Stimulated activated naive CD8-positive, alpha-beta T cell treated with anti-CD3 and anti-CD28 coated beads, Interleukin-15, Interleukin-2, amounts not matched to agents 100 ng/mL and 50 ng/mL, for 24 hours (primary cell): ENCODE measurements around the gene RALGAPB.
A peak's percentile ranks its signal among the peaks of the same experiment; 100 is the strongest.
"Not testable (repeated sequence)": the region's sequence is repeated elsewhere in the genome, so short reads cannot be mapped to it uniquely, and the experiment has no call there.

Experiments used
- H3K27ac Mint-ChIP-seq: one replicate; pipeline ENCODE4 v1.8.0; 2021; ENCODE audit warnings: mild to moderate bottlenecking, mixed read lengths
- H3K27me3 Mint-ChIP-seq: one replicate; pipeline ENCODE4 v1.8.0; 2021; ENCODE audit warnings: mixed read lengths
- H3K36me3 Mint-ChIP-seq: one replicate; pipeline ENCODE4 v1.8.0; 2021; ENCODE audit warnings: low read depth, mixed read lengths
- H3K4me1 Mint-ChIP-seq: one replicate; pipeline ENCODE4 v1.8.0; 2021; ENCODE audit warnings: low read depth, mixed read lengths
- H3K4me3 Mint-ChIP-seq: one replicate; pipeline ENCODE4 v1.8.0; 2021; ENCODE audit warnings: mild to moderate bottlenecking, mixed read lengths
- H3K9me3 Mint-ChIP-seq: one replicate; pipeline ENCODE4 v1.8.0; 2021; ENCODE audit warnings: mixed read lengths

Gene RALGAPB

GRCh38 chr20:38458314-38458713 is 14.3 kb upstream of the RALGAPB start:
- H3K4me1 Mint-ChIP-seq: peaks cover 3% of the 10 kb centered on the region
- H3K36me3 Mint-ChIP-seq: no peaks in the 10 kb centered on the region
- H3K9me3 Mint-ChIP-seq: no peaks in the 10 kb centered on the region
- H3K27me3 Mint-ChIP-seq: peaks cover 3% of the 10 kb centered on the region
- no peak overlapping the region for H3K4me3 Mint-ChIP-seq
- no peak overlapping the region for H3K27ac Mint-ChIP-seq

- H3K27ac Mint-ChIP-seq: no peak overlapping the region
- H3K4me1 Mint-ChIP-seq: no peaks in the 10 kb centered on the region
- no peak overlapping the region for H3K4me3 Mint-ChIP-seq
- no peaks in the 10 kb centered on the region for H3K9me3 Mint-ChIP-seq
- peaks cover 3% of the 10 kb centered on the region for H3K27me3 Mint-ChIP-seq
- H3K36me3 Mint-ChIP-seq: no peaks in the 10 kb centered on the region
These were observed 12.5 kb upstream of the RALGAPB start for GRCh38 chr20:38460040-38460623.

DNA sequence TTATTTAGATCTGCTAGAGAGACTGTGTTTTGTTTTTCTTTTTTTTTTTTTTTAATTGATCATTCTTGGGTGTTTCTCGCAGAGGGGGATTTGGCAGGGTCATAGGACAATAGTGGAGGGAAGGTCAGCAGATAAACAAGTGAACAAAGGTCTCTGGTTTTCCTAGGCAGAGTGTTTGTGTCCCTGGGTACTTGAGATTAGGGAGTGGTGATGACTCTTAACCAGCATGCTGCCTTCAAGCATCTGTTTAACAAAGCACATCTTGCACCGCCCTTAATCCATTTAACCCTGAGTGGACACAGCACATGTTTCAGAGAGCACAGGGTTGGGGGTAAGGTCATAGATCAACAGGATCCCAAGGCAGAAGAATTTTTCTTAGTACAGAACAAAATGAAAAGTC is 12.0 kb upstream of the RALGAPB start:
- not testable (repeated sequence) for H3K27ac Mint-ChIP-seq, H3K4me3 Mint-ChIP-seq, H3K4me1 Mint-ChIP-seq, H3K9me3 Mint-ChIP-seq, H3K36me3 Mint-ChIP-seq, H3K27me3 Mint-ChIP-seq

GRCh38 chr20:38461167-38461566 is 11.5 kb upstream of the RALGAPB start:
- not testable (repeated sequence) for H3K4me1 Mint-ChIP-seq, H3K4me3 Mint-ChIP-seq, H3K9me3 Mint-ChIP-seq, H3K27me3 Mint-ChIP-seq, H3K36me3 Mint-ChIP-seq, H3K27ac Mint-ChIP-seq

- H3K4me1 Mint-ChIP-seq, H3K27me3 Mint-ChIP-seq, H3K27ac Mint-ChIP-seq: not testable (repeated sequence)
These were observed 11.1 kb upstream of the RALGAPB start for GRCh38 chr20:38461569-38461968.

DNA sequence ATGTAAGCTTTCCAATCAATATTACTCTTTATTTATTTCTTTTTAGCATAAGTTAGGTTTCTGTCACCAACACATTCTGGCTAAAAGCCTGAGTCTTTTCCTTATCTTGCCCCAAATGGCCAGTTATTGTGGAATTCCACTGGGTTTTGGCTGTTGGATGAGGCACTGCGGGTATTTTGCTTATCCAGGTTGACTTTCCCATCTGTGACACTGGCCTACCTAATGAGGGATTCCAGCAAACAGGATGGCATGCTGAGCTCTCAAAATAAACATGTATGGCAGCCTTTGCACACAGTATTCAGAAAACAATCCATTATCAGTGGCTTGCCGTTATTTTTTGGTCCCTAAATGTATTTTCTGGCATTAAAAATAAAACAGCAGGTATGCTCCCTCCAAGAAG is 6.5 kb upstream of the RALGAPB start:
- no peaks in the 10 kb centered on the region for H3K4me1 Mint-ChIP-seq
- H3K4me3 Mint-ChIP-seq: no peak overlapping the region
- H3K36me3 Mint-ChIP-seq: no peaks in the 10 kb centered on the region
- no peaks in the 10 kb centered on the region for H3K27me3 Mint-ChIP-seq
- no peak overlapping the region for H3K27ac Mint-ChIP-seq
- H3K9me3 Mint-ChIP-seq: no peaks in the 10 kb centered on the region

More at GRCh38 chr20:38461569-38461968, 11.1 kb upstream of the RALGAPB start:
- H3K9me3 Mint-ChIP-seq, H3K36me3 Mint-ChIP-seq, H3K4me3 Mint-ChIP-seq: not testable (repeated sequence)

GRCh38 chr20:38466983-38467382 is 5.7 kb upstream of the RALGAPB start:
- H3K27me3 Mint-ChIP-seq: no peaks in the 10 kb centered on the region
- H3K9me3 Mint-ChIP-seq: no peaks in the 10 kb centered on the region
- no peak overlapping the region for H3K27ac Mint-ChIP-seq
- no peaks in the 10 kb centered on the region for H3K36me3 Mint-ChIP-seq
- peaks cover 4% of the 10 kb centered on the region for H3K4me1 Mint-ChIP-seq
- no peak overlapping the region for H3K4me3 Mint-ChIP-seq

DNA sequence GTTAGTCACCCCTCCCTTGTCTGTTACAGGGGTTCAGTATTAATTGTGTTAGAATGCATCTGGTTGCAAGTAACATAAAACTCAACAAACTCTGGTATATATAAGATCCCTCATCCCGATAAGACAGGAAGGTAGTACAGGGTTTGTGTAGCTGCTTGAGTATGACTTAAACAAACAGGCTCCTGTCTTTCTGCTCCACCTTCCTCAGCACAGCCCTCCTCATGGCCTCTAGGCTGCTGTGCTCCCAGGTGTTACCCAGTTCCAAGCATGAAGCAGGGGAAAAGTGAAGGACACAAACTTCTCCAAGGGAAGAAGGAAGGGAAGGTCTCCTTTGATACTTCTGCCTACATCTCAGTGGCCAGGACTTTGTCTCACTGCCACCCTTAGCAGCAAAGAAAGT is 1.4 kb upstream of the RALGAPB start:
- Mint-ChIP-seq H3K4me3 (no peak overlapping the region), H3K9me3 (no peaks in the 10 kb centered on the region), H3K4me1 (peaks cover 39% of the 10 kb centered on the region), H3K27me3 (no peaks in the 10 kb centered on the region), H3K36me3 (no peaks in the 10 kb centered on the region), H3K27ac (peak overlapping the region; percentile 17)

DNA sequence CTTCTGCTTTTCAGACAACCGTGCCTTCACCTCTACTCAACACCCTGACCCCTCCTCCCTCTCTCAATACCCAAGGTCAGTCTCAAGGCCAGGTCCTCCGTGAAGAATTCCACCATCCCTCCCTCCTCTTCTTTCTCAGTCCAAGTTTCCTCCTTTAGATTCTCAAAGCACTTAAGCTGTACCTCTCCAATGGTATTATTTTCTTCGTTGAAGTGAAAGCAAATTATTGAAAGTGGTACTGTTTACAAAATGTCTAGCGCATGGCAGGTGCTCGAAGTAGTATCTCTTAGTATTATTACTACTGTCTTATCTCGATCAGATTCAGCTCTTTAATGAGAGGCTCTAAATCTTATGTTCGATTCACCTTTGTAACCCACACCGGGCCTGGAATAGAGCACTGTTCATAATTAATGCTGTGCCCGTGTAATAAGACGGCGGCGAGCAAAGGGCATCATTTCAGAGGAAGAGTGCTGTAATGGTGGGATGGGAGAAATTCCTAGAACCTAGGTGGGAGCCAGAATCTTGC is 593 bp upstream of the RALGAPB start:
- Mint-ChIP-seq H3K4me3 (peak overlapping the region; percentile 87), H3K27ac (peak overlapping the region; percentile 54), H3K4me1 (peaks cover 47% of the 10 kb centered on the region), H3K9me3 (no peaks in the 10 kb centered on the region), H3K36me3 (no peaks in the 10 kb centered on the region), H3K27me3 (no peaks in the 10 kb centered on the region)

DNA sequence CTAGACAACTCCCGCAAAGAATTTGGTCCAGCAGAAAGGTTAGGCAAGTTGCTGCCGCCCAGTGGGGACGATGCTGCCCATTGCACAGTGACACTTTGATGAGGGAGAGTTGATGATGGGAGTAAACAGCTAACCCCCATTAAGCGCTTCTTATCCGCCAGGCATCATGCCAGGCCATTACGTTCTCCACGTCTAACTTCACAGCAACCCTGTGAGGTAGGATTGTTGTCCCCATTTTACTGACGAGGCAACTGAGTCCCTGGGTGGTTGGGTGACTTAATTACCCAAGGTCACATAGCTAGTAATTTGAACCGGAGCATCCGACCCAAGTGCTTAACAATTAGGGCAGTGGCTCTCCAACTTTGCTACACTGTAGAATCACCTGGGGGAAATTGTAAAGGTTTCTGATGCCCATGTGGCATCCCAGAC is 738 bp downstream of the RALGAPB start:
- Mint-ChIP-seq H3K4me3 (peak overlapping the region; percentile 87), H3K27ac (peak overlapping the region; percentile 63), H3K4me1 (peaks cover 52% of the 10 kb centered on the region), H3K27me3 (no peaks in the 10 kb centered on the region), H3K9me3 (no peaks in the 10 kb centered on the region), H3K36me3 (no peaks in the 10 kb centered on the region)

DNA sequence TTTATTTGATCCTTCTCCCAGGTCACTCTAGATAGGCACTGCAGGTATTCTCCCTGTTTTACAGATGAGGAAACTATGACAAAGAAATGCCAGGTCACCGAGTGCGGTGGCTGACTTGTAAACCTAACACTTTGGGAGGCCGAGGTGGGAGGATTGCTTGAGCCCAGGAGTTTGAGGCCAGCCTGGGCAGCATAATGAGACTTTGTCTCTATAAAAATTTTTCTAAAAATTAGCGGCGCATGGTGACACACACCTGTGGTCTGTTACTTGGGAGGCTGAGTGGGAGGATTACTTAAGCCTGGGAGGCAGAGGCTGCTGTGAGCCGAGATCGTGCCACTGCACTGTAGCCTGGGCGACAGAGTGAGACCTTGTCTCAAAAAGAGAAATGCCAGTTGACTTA is 5.1 kb downstream of the RALGAPB start:
- no peak overlapping the region for H3K4me3 Mint-ChIP-seq
- H3K36me3 Mint-ChIP-seq: peaks cover 10% of the 10 kb centered on the region
- H3K9me3 Mint-ChIP-seq: no peaks in the 10 kb centered on the region
- H3K4me1 Mint-ChIP-seq: peaks cover 52% of the 10 kb centered on the region
- H3K27ac Mint-ChIP-seq: no peak overlapping the region
- no peaks in the 10 kb centered on the region for H3K27me3 Mint-ChIP-seq

- peaks cover 39% of the 10 kb centered on the region for H3K4me1 Mint-ChIP-seq
These were observed 7.0 kb downstream of the RALGAPB start for GRCh38 chr20:38479596-38479995.

GRCh38 chr20:38485041-38485440 is 12.4 kb downstream of the RALGAPB start:
- H3K27ac Mint-ChIP-seq: no peak overlapping the region
- H3K36me3 Mint-ChIP-seq: peaks cover 40% of the 10 kb centered on the region

More at GRCh38 chr20:38479596-38479995, 7.0 kb downstream of the RALGAPB start:
- H3K27me3 Mint-ChIP-seq: no peaks in the 10 kb centered on the region
- H3K36me3 Mint-ChIP-seq: peaks cover 10% of the 10 kb centered on the region
- no peak overlapping the region for H3K27ac Mint-ChIP-seq
- no peak overlapping the region for H3K4me3 Mint-ChIP-seq
- no peaks in the 10 kb centered on the region for H3K9me3 Mint-ChIP-seq

GRCh38 chr20:38489181-38489580 is 16.5 kb downstream of the RALGAPB start:
- no peak overlapping the region for H3K4me3 Mint-ChIP-seq
- H3K4me1 Mint-ChIP-seq: peaks cover 4% of the 10 kb centered on the region
- H3K27me3 Mint-ChIP-seq: no peaks in the 10 kb centered on the region
- H3K36me3 Mint-ChIP-seq: peaks cover 61% of the 10 kb centered on the region
- no peaks in the 10 kb centered on the region for H3K9me3 Mint-ChIP-seq
- H3K27ac Mint-ChIP-seq: no peak overlapping the region

More at GRCh38 chr20:38485041-38485440, 12.4 kb downstream of the RALGAPB start:
- Mint-ChIP-seq H3K27me3 (no peaks in the 10 kb centered on the region), H3K9me3 (no peaks in the 10 kb centered on the region), H3K4me3 (no peak overlapping the region), H3K4me1 (peaks cover 8% of the 10 kb centered on the region)

GRCh38 chr20:38497246-38497935 is 24.7 kb downstream of the RALGAPB start:
- Mint-ChIP-seq H3K4me1 (no peaks in the 10 kb centered on the region), H3K4me3 (no peak overlapping the region), H3K36me3 (peaks cover 66% of the 10 kb centered on the region), H3K27me3 (no peaks in the 10 kb centered on the region), H3K27ac (no peak overlapping the region), H3K9me3 (no peaks in the 10 kb centered on the region)

GRCh38 chr20:38498909-38499308 is 26.3 kb downstream of the RALGAPB start:
- Mint-ChIP-seq H3K27ac (no peak overlapping the region), H3K27me3 (no peaks in the 10 kb centered on the region), H3K36me3 (peaks cover 62% of the 10 kb centered on the region), H3K9me3 (no peaks in the 10 kb centered on the region), H3K4me1 (no peaks in the 10 kb centered on the region), H3K4me3 (no peak overlapping the region)
